ENCODE results near the gene CPA5.

CPA5 gene

GRCh38 chr7:130345725-130346124, 1.1 kb downstream of the CPA5 start:
- H3K27ac ChIP-seq (replicated peaks; ENCODE audit: low read length), result peak overlapping the region; percentile 60
- DNase-seq (ENCODE audit: low spot score), result no peak
- peak overlapping the region; percentile 99 for H2BK120ac ChIP-seq (ENCODE audit: low read depth, low read length)
- WGBS, 2 donors (ENCODE audit: extremely low coverage in 2 of 2, insufficient read length in 2 of 2, insufficient replicate concordance in 1 of 2), result no CpG with 5 or more reads among the region's 5 CpGs
- no peak overlapping the region for H3K4ac ChIP-seq (ENCODE audit: low read length)
- H2BK12ac ChIP-seq (ENCODE audit: low read length), result no peak overlapping the region
- peak overlapping the region; percentile 98 for H2AK5ac ChIP-seq (ENCODE audit: low read depth, low read length)
- no peak overlapping the region for H3K9ac ChIP-seq (ENCODE audit: low read depth, low read length, poor library complexity)
- H3K14ac ChIP-seq (ENCODE audit: low read length), result no peak overlapping the region
- H3K23ac ChIP-seq (ENCODE audit: low read depth, low read length, poor library complexity), result no peak overlapping the region
- H3K79me1 ChIP-seq (ENCODE audit: low read depth, low read length), result no peaks in the 10 kb centered on the region
- peak overlapping the region; percentile 90 for H2BK15ac ChIP-seq (ENCODE audit: low read length)
- H3K4me1 ChIP-seq (ENCODE audit: control insufficient read depth in 2 of 2, insufficient read depth in 1 of 2, low read depth in 1 of 2, low read length in 2 of 2), result peaks cover 27 to 32% of the 10 kb centered on the region in 2 donors
- H3K4me2 ChIP-seq (ENCODE audit: insufficient read depth, low read length, poor library complexity, severe bottlenecking), result peak overlapping the region; percentile 36
- H3K36me3 ChIP-seq (replicated peaks in 1 of 2; ENCODE audit: control insufficient read depth in 2 of 2, insufficient read depth in 2 of 2, low read length in 2 of 2), result no peaks in the 10 kb centered on the region
- H4K91ac ChIP-seq (ENCODE audit: low read depth, low read length, poor library complexity), result no peak overlapping the region
- H2AFZ ChIP-seq (ENCODE audit: low read length), result peak overlapping the region; percentile 5
- no peaks in the 10 kb centered on the region for H3K9me3 ChIP-seq (replicated peaks in 1 of 2; ENCODE audit: control insufficient read depth in 2 of 2, insufficient read depth in 1 of 2, low read depth in 1 of 2, low read length in 2 of 2)
- H3K27me3 ChIP-seq (ENCODE audit: control insufficient read depth in 3 of 3, insufficient read depth in 3 of 3, low read depth in 1 of 3, low read length in 3 of 3), result no peaks in the 10 kb centered on the region
- no peak overlapping the region for H3K4me3 ChIP-seq (ENCODE audit: low read length in 2 of 2)
- H2BK5ac ChIP-seq (ENCODE audit: low read length), result peak overlapping the region; percentile 89
- no peak overlapping the region for H4K8ac ChIP-seq (ENCODE audit: low read depth, low read length)
- peak overlapping the region; percentile 86 for H3K18ac ChIP-seq (ENCODE audit: low read length)

DNA sequence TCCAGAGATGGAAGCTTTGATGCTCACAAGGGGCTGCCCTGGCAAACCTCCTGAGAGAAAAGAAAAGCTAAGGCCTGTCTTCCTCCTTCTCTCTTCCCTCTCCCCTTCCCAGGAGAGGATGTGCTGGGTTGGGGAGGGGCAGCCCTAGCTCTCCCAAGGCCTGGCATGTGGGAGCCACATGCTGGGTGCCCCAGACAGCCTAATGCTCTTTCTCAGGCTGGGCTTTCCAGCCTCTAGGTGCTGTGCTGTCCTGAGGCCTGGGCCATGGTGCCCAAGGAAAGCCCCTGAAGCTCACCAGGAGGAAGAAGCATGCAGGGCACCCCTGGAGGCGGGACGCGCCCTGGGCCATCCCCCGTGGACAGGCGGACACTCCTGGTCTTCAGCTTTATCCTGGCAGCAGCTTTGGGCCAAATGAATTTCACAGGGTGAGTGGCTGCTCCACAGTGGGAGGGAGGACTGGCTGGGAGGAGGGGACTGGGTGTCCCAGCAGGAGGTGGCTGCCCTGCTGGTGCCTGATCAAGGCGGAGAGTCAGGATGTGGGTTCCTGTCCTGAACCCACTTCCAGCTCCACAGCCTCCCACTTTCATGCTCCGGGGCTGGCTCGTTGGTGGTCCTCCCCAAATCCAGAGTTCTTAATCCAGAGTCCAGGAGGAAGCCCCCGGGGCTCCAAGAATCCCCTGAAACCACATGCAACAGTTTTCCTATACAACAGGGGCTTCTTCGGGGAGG, 1.7 kb downstream of the CPA5 start:
- Histone ChIP-seq H3K36me3 (replicated peaks in 1 of 2; ENCODE audit: control insufficient read depth in 2 of 2, insufficient read depth in 2 of 2, low read length in 2 of 2) (no peaks in the 10 kb centered on the region), H4K91ac (ENCODE audit: low read depth, low read length, poor library complexity) (peak overlapping the region; percentile 94), H3K9me3 (replicated peaks in 1 of 2; ENCODE audit: control insufficient read depth in 2 of 2, insufficient read depth in 1 of 2, low read depth in 1 of 2, low read length in 2 of 2) (no peaks in the 10 kb centered on the region), H2AK5ac (ENCODE audit: low read depth, low read length) (peak overlapping the region; percentile 98), H2BK15ac (ENCODE audit: low read length) (peak overlapping the region; percentile 90), H3K27me3 (ENCODE audit: control insufficient read depth in 3 of 3, insufficient read depth in 3 of 3, low read depth in 1 of 3, low read length in 3 of 3) (no peaks in the 10 kb centered on the region), H4K8ac (ENCODE audit: low read depth, low read length) (no peak overlapping the region), H3K4me1 (ENCODE audit: control insufficient read depth in 2 of 2, insufficient read depth in 1 of 2, low read depth in 1 of 2, low read length in 2 of 2) (peaks cover 33 to 34% of the 10 kb centered on the region in 2 donors), H2BK12ac (ENCODE audit: low read length) (peak overlapping the region; percentile 68), H3K4ac (ENCODE audit: low read length) (no peak overlapping the region), H3K9ac (ENCODE audit: low read depth, low read length, poor library complexity) (no peak overlapping the region), H3K4me3 (ENCODE audit: low read length in 2 of 2) (no peak overlapping the region), H2BK5ac (ENCODE audit: low read length) (peak overlapping the region; percentile 89), H3K79me1 (ENCODE audit: low read depth, low read length) (no peaks in the 10 kb centered on the region), H2AFZ (ENCODE audit: low read length) (no peak overlapping the region), H3K18ac (ENCODE audit: low read length) (peak overlapping the region; percentile 90), H3K4me2 (ENCODE audit: insufficient read depth, low read length, poor library complexity, severe bottlenecking) (no peak overlapping the region), H3K27ac (replicated peaks; ENCODE audit: low read length) (no peak overlapping the region), H3K23ac (ENCODE audit: low read depth, low read length, poor library complexity) (peak overlapping the region; percentile 34), H2BK120ac (ENCODE audit: low read depth, low read length) (peak overlapping the region; percentile 99), H3K14ac (ENCODE audit: low read length) (no peak overlapping the region)
- WGBS, 2 donors (ENCODE audit: extremely low coverage in 2 of 2, insufficient read length in 2 of 2, insufficient replicate concordance in 1 of 2), result no CpG with 5 or more reads among the region's 10 CpGs
- DNase-seq (ENCODE audit: low spot score), result no peak

DNA sequence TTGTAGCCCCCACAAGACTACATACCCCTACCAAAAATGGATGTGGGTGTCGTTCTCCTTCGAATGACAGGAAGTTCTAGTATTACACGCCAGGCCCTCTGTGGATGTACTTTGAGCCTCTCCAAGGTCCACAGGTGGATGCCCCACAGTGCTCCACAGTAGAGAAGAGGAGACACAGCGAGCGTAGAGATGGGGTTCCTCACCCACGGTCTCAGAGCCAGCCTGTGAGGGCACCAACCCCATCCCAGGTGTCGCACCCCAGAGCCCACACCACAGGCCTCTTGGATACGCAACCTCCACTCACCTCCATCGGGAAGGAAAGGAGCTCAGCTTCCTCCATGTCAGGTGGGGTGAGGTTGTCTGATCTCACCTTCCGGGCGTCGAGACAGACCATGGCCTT, 2.3 kb downstream of the CPA5 start:
- peak overlapping the region; percentile 73 for H4K91ac ChIP-seq (ENCODE audit: low read depth, low read length, poor library complexity)
- H3K4ac ChIP-seq (ENCODE audit: low read length), result no peak overlapping the region
- H3K27ac ChIP-seq (replicated peaks; ENCODE audit: low read length), result no peak overlapping the region
- peak overlapping the region; percentile 98 for H2AK5ac ChIP-seq (ENCODE audit: low read depth, low read length)
- no peaks in the 10 kb centered on the region for H3K9me3 ChIP-seq (replicated peaks in 1 of 2; ENCODE audit: control insufficient read depth in 2 of 2, insufficient read depth in 1 of 2, low read depth in 1 of 2, low read length in 2 of 2)
- H2BK120ac ChIP-seq (ENCODE audit: low read depth, low read length), result peak overlapping the region; percentile 99
- H4K8ac ChIP-seq (ENCODE audit: low read depth, low read length), result no peak overlapping the region
- H3K14ac ChIP-seq (ENCODE audit: low read length), result no peak overlapping the region
- H3K4me3 ChIP-seq (ENCODE audit: low read length in 2 of 2), result no peak overlapping the region
- H2BK15ac ChIP-seq (ENCODE audit: low read length), result peak overlapping the region; percentile 62
- H3K27me3 ChIP-seq (ENCODE audit: control insufficient read depth in 3 of 3, insufficient read depth in 3 of 3, low read depth in 1 of 3, low read length in 3 of 3), result no peaks in the 10 kb centered on the region
- DNase-seq (ENCODE audit: low spot score), result no peak
- H3K18ac ChIP-seq (ENCODE audit: low read length), result peak overlapping the region; percentile 85
- H2BK5ac ChIP-seq (ENCODE audit: low read length), result peak overlapping the region; percentile 89
- no CpG with 5 or more reads among the region's 12 CpGs for WGBS, 2 donors (ENCODE audit: extremely low coverage in 2 of 2, insufficient read length in 2 of 2, insufficient replicate concordance in 1 of 2)
- H3K9ac ChIP-seq (ENCODE audit: low read depth, low read length, poor library complexity), result no peak overlapping the region
- H3K23ac ChIP-seq (ENCODE audit: low read depth, low read length, poor library complexity), result no peak overlapping the region
- no peak overlapping the region for H2AFZ ChIP-seq (ENCODE audit: low read length)
- no peaks in the 10 kb centered on the region for H3K79me1 ChIP-seq (ENCODE audit: low read depth, low read length)
- H3K4me2 ChIP-seq (ENCODE audit: insufficient read depth, low read length, poor library complexity, severe bottlenecking), result no peak overlapping the region
- H3K4me1 ChIP-seq (ENCODE audit: control insufficient read depth in 2 of 2, insufficient read depth in 1 of 2, low read depth in 1 of 2, low read length in 2 of 2), result peaks cover 35 to 40% of the 10 kb centered on the region in 2 donors
- no peaks in the 10 kb centered on the region for H3K36me3 ChIP-seq (replicated peaks in 1 of 2; ENCODE audit: control insufficient read depth in 2 of 2, insufficient read depth in 2 of 2, low read length in 2 of 2)
- H2BK12ac ChIP-seq (ENCODE audit: low read length), result peak overlapping the region; percentile 95

DNA sequence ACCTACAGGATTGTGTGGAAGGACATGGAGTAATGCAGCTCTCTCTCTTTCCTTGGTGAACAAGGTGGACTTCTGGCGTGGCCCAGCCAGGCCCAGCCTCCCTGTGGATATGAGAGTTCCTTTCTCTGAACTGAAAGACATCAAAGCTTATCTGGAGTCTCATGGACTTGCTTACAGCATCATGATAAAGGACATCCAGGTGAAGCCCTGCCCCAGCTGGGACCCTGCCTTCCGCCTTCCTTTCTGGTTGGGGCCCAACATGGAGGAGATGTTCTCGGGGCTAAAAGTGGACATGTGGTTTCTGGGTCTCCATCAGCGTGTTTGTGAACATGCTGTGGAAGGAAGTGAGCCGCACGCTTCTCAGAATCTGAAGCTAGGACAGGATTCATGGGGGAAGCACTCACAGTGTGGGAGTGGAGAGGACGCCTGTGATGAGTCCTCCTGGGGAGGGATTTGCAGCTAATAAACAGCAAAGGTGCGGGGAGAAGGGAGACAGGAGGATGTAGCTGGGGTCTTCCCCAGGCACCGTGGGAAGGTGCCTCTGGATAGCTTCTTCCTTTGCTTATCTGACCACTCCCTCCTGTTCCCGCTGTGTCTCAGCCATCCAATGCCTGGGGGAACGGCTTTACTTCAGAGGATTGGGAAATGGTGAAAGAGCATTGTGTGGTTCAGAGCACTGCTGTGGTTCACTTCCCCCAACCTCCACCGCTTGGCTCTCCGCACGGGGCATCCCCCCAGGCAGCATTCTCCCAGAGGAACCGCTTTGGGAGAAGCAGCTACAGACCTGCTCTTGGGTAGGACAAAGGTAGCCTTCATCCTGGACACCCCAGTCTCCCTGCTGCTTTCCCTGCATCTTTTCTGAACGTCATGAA, 5.5 kb downstream of the CPA5 start:
- H2BK12ac ChIP-seq (ENCODE audit: low read length), result peak overlapping the region; percentile 59
- WGBS, 2 donors (ENCODE audit: extremely low coverage in 2 of 2, insufficient read length in 2 of 2, insufficient replicate concordance in 1 of 2), result no CpG with 5 or more reads among the region's 16 CpGs
- H2BK15ac ChIP-seq (ENCODE audit: low read length), result peak overlapping the region; percentile 46
- peak overlapping the region in 1 of 2 donors; percentile 47 for H3K4me3 ChIP-seq (ENCODE audit: low read length in 2 of 2)
- no peak overlapping the region for H2BK5ac ChIP-seq (ENCODE audit: low read length)
- no peak overlapping the region for H4K91ac ChIP-seq (ENCODE audit: low read depth, low read length, poor library complexity)
- no peak overlapping the region for H4K8ac ChIP-seq (ENCODE audit: low read depth, low read length)
- DNase-seq (ENCODE audit: low spot score), result no peak
- peak overlapping the region; percentile 6 for H3K9ac ChIP-seq (ENCODE audit: low read depth, low read length, poor library complexity)
- no peak overlapping the region for H3K14ac ChIP-seq (ENCODE audit: low read length)
- peak overlapping the region; percentile 59 for H3K23ac ChIP-seq (ENCODE audit: low read depth, low read length, poor library complexity)
- H2BK120ac ChIP-seq (ENCODE audit: low read depth, low read length), result peak overlapping the region; percentile 76
- peak overlapping the region; percentile 34 for H2AFZ ChIP-seq (ENCODE audit: low read length)
- H3K27ac ChIP-seq (replicated peaks; ENCODE audit: low read length), result peak overlapping the region; percentile 65
- peak overlapping the region; percentile 86 for H3K18ac ChIP-seq (ENCODE audit: low read length)
- peaks cover 39 to 47% of the 10 kb centered on the region in 2 donors for H3K4me1 ChIP-seq (ENCODE audit: control insufficient read depth in 2 of 2, insufficient read depth in 1 of 2, low read depth in 1 of 2, low read length in 2 of 2)
- H3K9me3 ChIP-seq (replicated peaks in 1 of 2; ENCODE audit: control insufficient read depth in 2 of 2, insufficient read depth in 1 of 2, low read depth in 1 of 2, low read length in 2 of 2), result no peaks in the 10 kb centered on the region
- peak overlapping the region; percentile 12 for H2AK5ac ChIP-seq (ENCODE audit: low read depth, low read length)
- H3K79me1 ChIP-seq (ENCODE audit: low read depth, low read length), result no peaks in the 10 kb centered on the region
- H3K4ac ChIP-seq (ENCODE audit: low read length), result peak overlapping the region; percentile 10
- H3K27me3 ChIP-seq (ENCODE audit: control insufficient read depth in 3 of 3, insufficient read depth in 3 of 3, low read depth in 1 of 3, low read length in 3 of 3), result no peaks in the 10 kb centered on the region
- no peaks in the 10 kb centered on the region for H3K36me3 ChIP-seq (replicated peaks in 1 of 2; ENCODE audit: control insufficient read depth in 2 of 2, insufficient read depth in 2 of 2, low read length in 2 of 2)
- H3K4me2 ChIP-seq (ENCODE audit: insufficient read depth, low read length, poor library complexity, severe bottlenecking), result no peak overlapping the region
